ENCODE results near the gene MARCHF9.
A peak's percentile ranks its signal among the peaks of the same experiment; 100 is the strongest.

The MARCHF9 gene

GRCh38 chr12:57735952-57736740 lies 18.8 kb upstream of the MARCHF9 start:
- DNase-seq (ENCODE audit: low read depth, low spot score) = no peak
- no peak overlapping the region for H3K4me3 ChIP-seq (ENCODE audit: low read length)

DNA sequence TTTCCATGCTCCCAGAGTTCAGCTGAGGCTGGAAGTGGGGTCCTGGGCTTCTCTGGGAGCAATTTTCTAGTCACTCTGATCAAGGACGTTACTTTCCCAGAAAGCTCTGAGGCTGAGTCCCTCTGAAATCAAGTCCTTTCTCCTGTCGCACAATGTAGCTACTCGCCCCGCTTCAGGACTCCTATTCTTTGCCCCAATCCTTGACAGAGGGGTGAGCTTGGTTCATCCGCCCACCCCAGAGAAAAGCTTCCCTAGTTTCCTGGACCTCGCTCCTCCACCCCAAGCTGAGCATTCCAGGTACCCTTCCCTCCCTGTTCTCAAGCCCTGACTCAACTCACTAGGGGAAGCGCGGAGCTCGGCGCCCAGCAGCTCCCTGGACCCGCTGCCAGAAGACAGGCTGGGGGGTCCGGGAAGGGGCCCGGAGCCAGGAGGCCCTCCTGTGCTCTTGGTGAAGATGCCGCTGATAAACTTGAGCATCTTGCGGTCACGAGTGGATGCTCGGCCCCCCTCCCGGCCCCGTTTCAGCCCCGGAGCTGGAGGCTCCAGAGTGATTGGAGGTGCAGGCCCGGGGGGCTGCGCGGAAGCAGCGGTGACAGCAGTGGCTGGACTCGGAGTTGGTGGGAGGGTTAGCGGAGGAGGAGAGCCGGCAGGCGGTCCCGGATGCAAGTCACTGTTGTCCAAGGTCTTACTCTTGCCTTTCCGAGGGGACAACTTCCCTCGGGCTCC lies 18.0 kb upstream of the MARCHF9 start:
- no peak overlapping the region for H3K4me3 ChIP-seq (ENCODE audit: low read length)
- no peak for DNase-seq (ENCODE audit: low read depth, low spot score)

DNA sequence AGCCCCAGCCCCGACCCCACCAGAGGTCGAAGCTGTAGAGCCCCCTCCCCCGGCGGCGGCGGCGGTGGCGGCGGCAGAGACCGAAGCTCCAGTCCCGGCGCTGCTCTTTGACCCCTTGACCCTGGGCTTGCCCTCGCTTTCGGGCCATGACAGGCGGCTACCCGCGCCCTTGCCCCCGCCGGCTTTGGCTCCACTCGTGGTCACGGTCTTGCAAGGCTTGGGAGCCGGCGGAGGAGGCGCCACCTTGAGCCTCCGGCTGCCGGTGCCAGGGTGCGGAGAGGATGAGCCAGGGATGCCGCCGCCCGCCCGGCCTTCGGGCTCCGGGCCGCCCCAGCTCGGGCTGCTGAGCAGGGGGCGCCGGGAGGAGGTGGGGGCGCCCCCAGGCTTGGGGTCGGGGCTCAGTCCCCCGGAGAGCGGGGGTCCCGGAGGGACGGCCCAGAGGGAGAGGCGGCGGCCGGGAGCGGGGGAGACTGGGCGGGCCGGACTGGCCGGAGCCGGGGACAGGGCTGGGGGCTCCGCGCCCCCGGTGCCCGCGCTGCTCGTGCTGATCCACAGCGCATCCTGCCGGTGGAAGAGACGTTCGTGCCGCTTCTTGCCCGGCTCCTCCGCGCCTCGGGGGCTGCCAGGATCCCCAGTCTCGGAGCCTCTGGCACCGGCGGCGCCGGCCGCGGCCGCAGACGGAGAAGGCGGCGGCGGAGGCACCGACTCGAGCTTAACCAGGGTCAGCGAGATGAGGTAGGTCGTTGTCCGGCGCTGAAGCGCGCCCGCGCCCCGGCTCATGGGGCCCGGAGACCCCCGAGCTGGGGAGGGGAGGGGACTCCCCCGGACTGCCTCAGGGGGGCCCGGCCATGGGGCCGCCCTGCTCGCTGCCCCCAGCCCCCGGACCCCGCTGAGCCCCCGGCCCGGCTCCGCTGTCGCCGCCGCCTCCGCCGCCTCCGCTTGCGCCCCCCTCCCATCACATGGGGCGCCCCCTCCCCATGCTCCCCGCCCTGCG lies 17.1 kb upstream of the MARCHF9 start:
- no peak for DNase-seq (ENCODE audit: low read depth, low spot score)
- no peak overlapping the region for H3K4me3 ChIP-seq (ENCODE audit: low read length)

GRCh38 chr12:57738661-57739237 lies 16.2 kb upstream of the MARCHF9 start, which contains the start of gene AGAP2:
AGAP2 (minus strand) TSS chr12:57738742; CDS start chr12:57738246, 496 bp downstream.
- H3K4me3 ChIP-seq (ENCODE audit: low read length) = no peak within 1 kb of the TSS

GRCh38 chr12:57739387-57739786 lies 15.5 kb upstream of the MARCHF9 start:
- no peak overlapping the region for H3K4me3 ChIP-seq (ENCODE audit: low read length)
- DNase-seq (ENCODE audit: low read depth, low spot score) = no peak

More at GRCh38 chr12:57738661-57739237, 16.2 kb upstream of the MARCHF9 start, which contains the start of gene AGAP2:
- DNase-seq (ENCODE audit: low read depth, low spot score) = no peak

GRCh38 chr12:57739914-57740538 lies 14.9 kb upstream of the MARCHF9 start:
- no peak for DNase-seq (ENCODE audit: low read depth, low spot score)

GRCh38 chr12:57740656-57741412 lies 14.1 kb upstream of the MARCHF9 start:
- peak overlapping the region; percentile 91 for H3K4me3 ChIP-seq (ENCODE audit: low read length)
- DNase-seq (ENCODE audit: low read depth, low spot score) = peak; percentile 95

More at GRCh38 chr12:57739914-57740538, 14.9 kb upstream of the MARCHF9 start:
- no peak overlapping the region for H3K4me3 ChIP-seq (ENCODE audit: low read length)

GRCh38 chr12:57741413-57741789 lies 13.5 kb upstream of the MARCHF9 start:
- H3K4me3 ChIP-seq (ENCODE audit: low read length) = peak overlapping the region; percentile 91
- DNase-seq (ENCODE audit: low read depth, low spot score) = no peak

- peak overlapping the region; percentile 91 for H3K4me3 ChIP-seq (ENCODE audit: low read length)
- DNase-seq (ENCODE audit: low read depth, low spot score) = peak; percentile 88
These were observed 12.8 kb upstream of the MARCHF9 start for GRCh38 chr12:57741844-57742738.

DNA sequence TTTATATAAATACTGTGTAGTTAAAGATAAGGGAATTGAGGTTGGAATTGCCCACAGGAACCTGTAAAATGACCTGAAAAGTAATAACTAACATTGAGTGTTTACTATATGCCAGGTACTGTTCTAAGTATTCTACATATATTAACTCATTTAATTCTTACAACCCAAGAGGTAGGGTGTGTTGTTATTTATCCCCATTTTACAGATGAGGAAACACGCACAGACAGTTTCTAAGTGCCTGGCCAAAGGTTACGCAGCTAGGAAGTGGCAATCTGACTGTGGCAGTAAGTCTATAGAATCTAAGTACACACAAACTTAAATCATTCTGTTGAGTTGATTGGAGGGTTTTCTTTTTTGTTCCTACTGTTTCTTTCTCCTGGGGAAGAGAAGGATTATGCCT lies 11.1 kb upstream of the MARCHF9 start:
- no peak overlapping the region for H3K4me3 ChIP-seq (ENCODE audit: low read length)
- no peak for DNase-seq (ENCODE audit: low read depth, low spot score)

DNA sequence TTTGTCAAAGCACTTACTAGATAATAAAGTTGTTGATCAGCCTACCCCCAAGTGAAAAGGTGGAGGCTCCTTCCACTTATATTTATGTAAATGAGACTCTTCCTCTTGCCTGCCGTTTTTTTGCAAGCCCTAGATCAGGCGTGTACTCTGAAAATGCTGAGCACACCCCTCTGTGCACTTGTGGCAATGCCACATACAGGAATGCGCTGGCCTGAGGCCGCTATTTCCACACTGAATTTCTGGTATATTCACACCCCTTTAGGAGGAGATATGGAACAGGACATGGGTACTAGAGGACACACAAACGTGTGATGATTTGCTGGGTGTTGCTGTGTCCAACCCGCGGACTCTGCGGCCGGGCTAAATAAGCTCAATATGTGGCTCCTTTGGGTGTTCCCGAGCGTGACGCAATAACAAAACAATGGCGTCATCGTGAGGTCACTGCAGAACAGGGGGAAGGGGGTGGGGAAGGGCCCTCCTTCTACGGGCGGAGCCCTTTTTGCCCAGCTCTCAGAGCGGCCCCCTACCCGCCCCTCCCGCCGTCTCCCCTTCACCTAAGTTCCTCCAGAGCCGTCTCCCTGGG lies 10.6 kb upstream of the MARCHF9 start:
- DNase-seq (ENCODE audit: low read depth, low spot score) = no peak
- no peak overlapping the region for H3K4me3 ChIP-seq (ENCODE audit: low read length)

DNA sequence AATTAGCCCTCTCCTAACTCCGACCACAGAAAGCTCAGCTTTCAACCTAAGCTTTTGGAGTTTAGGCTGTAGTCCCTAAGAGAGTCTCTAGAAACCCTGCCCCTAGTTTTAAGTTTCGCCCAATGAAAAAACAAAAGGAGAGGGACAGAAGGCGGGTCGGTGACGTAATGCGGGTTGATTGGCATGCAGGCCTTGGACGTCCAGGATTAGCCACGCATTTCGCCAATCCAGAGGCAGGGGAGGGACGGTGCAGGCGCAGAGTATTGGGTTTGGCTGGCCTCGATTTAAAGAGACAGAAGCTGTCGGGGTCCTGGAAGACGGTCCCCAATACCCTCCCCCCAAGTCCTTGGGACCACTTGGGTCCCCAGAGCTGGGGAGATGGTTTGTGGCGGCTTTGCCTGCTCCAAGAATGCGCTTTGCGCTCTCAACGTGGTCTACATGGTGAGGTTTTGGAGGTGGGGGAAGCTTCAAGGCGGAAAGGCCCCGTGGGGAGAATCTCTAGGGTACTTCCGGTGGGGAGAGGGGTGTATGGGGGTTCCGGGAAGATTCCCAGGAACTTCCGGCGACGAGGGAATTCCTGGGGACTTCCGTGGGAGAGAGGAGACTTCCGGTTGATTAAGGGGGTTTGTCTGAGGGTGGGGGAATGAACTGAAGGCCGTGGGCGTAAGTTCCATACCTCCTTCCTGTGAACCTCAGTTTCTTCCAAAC lies 10.0 kb upstream of the MARCHF9 start, which contains the start of gene TSPAN31:
Gene TSPAN31 (plus strand): TSS at position 263 of the 708 bp plus-strand sequence. CDS start 116 bp downstream, at position 379.
- DNase-seq (ENCODE audit: low read depth, low spot score) = no peak
- no peak within 1 kb of the TSS for H3K4me3 ChIP-seq (ENCODE audit: low read length)

DNA sequence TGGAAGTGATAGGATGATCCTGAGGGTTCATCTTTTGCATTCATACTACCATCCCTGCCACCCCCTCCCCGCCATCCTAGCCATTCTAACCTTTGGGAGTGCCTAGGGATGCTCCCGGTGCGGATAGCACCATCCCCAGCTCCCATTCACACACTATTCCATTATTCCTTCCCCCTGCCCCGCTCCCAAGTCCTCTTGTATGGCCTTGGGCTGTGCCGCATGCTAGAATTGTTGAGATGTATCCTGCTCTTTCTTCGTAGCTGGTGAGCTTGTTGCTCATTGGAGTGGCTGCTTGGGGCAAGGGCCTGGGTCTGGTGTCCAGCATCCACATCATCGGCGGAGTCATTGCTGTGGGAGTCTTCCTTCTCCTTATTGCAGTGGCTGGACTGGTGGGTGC lies 9.4 kb upstream of the MARCHF9 start:
- H3K4me3 ChIP-seq (ENCODE audit: low read length) = no peak overlapping the region

GRCh38 chr12:57746025-57746424 lies 8.9 kb upstream of the MARCHF9 start:
- H3K4me3 ChIP-seq (ENCODE audit: low read length) = no peak overlapping the region
- DNase-seq (ENCODE audit: low read depth, low spot score) = no peak

More for the DNA sequence above, 9.4 kb upstream of the MARCHF9 start:
- DNase-seq (ENCODE audit: low read depth, low spot score) = no peak

DNA sequence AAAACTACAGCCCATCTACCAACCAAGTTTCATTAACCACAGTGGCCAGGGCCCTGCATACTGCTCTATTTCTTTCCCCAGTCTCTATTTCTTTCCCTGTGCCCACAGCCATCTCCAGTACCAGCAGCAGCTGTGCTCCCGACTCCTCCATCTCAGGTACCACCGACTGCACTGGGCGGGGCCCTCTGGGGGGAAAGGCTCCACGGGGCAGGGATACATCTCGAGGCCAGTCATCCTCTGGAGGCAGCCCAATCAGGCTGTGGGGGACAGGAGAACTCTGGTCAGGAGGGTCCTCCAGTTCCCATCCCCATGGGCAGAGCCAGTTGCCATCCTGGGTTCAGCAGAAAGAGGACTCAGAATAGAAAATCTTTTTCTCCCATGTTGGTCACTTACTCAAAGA lies 5.8 kb upstream of the MARCHF9 start:
- no peak for DNase-seq (ENCODE audit: low read depth, low spot score)
- H3K4me3 ChIP-seq (ENCODE audit: low read length) = no peak overlapping the region

All from Jurkat, Clone E6-1 (cell line).